ENCODE results near the gene HPCAL1.

HPCAL1 gene

GRCh38 chr2:10321622-10322021 is 18.9 kb downstream of the HPCAL1 start:
- no peaks in the 10 kb centered on the region for H3K36me3 ChIP-seq (ENCODE audit: control insufficient read depth in 1 of 2, insufficient read depth in 2 of 2, low read length in 2 of 2)
- H3K27ac ChIP-seq (ENCODE audit: low read length), result no peak overlapping the region
- no peaks in the 10 kb centered on the region for H3K27me3 ChIP-seq (ENCODE audit: low read depth, low read length)
- no peaks in the 10 kb centered on the region for H3K9me3 ChIP-seq (ENCODE audit: control insufficient read depth in 1 of 2, low read length in 2 of 2)
- no peaks in the 10 kb centered on the region for H3K4me1 ChIP-seq (ENCODE audit: control insufficient read depth in 1 of 2, insufficient read depth in 2 of 2, low read length in 2 of 2)
- no peak overlapping the region for H3K4me3 ChIP-seq (ENCODE audit: low read depth in 1 of 2, low read length in 2 of 2)

GRCh38 chr2:10322481-10322880 is 19.8 kb downstream of the HPCAL1 start:
- no peaks in the 10 kb centered on the region for H3K4me1 ChIP-seq (ENCODE audit: control insufficient read depth in 1 of 2, insufficient read depth in 2 of 2, low read length in 2 of 2)
- H3K27me3 ChIP-seq (ENCODE audit: low read depth, low read length), result no peaks in the 10 kb centered on the region
- no peak overlapping the region for H3K27ac ChIP-seq (ENCODE audit: low read length)
- H3K4me3 ChIP-seq (ENCODE audit: low read depth in 1 of 2, low read length in 2 of 2), result no peak overlapping the region
- no peaks in the 10 kb centered on the region for H3K36me3 ChIP-seq (ENCODE audit: control insufficient read depth in 1 of 2, insufficient read depth in 2 of 2, low read length in 2 of 2)
- H3K9me3 ChIP-seq (ENCODE audit: control insufficient read depth in 1 of 2, low read length in 2 of 2), result no peaks in the 10 kb centered on the region

GRCh38 chr2:10322973-10323372 is 20.3 kb downstream of the HPCAL1 start:
- H3K27me3 ChIP-seq (ENCODE audit: low read depth, low read length), result no peaks in the 10 kb centered on the region
- no peak overlapping the region for H3K27ac ChIP-seq (ENCODE audit: low read length)
- H3K4me1 ChIP-seq (ENCODE audit: control insufficient read depth in 1 of 2, insufficient read depth in 2 of 2, low read length in 2 of 2), result no peaks in the 10 kb centered on the region
- H3K9me3 ChIP-seq (ENCODE audit: control insufficient read depth in 1 of 2, low read length in 2 of 2), result no peaks in the 10 kb centered on the region
- no peak overlapping the region for H3K4me3 ChIP-seq (ENCODE audit: low read depth in 1 of 2, low read length in 2 of 2)
- no peaks in the 10 kb centered on the region for H3K36me3 ChIP-seq (ENCODE audit: control insufficient read depth in 1 of 2, insufficient read depth in 2 of 2, low read length in 2 of 2)

GRCh38 chr2:10323535-10323934 is 20.8 kb downstream of the HPCAL1 start:
- H3K27ac ChIP-seq (ENCODE audit: low read length), result no peak overlapping the region

GRCh38 chr2:10324095-10324832 is 21.6 kb downstream of the HPCAL1 start:
- H3K9me3 ChIP-seq (ENCODE audit: control insufficient read depth in 1 of 2, low read length in 2 of 2), result no peaks in the 10 kb centered on the region
- no peaks in the 10 kb centered on the region for H3K4me1 ChIP-seq (ENCODE audit: control insufficient read depth in 1 of 2, insufficient read depth in 2 of 2, low read length in 2 of 2)
- no peaks in the 10 kb centered on the region for H3K36me3 ChIP-seq (ENCODE audit: control insufficient read depth in 1 of 2, insufficient read depth in 2 of 2, low read length in 2 of 2)
- no peak overlapping the region for H3K4me3 ChIP-seq (ENCODE audit: low read depth in 1 of 2, low read length in 2 of 2)
- H3K27ac ChIP-seq (ENCODE audit: low read length), result no peak overlapping the region
- H3K27me3 ChIP-seq (ENCODE audit: low read depth, low read length), result no peaks in the 10 kb centered on the region

More at GRCh38 chr2:10323535-10323934, 20.8 kb downstream of the HPCAL1 start:
- Histone ChIP-seq H3K4me3 (ENCODE audit: low read depth in 1 of 2, low read length in 2 of 2) (no peak overlapping the region), H3K36me3 (ENCODE audit: control insufficient read depth in 1 of 2, insufficient read depth in 2 of 2, low read length in 2 of 2) (no peaks in the 10 kb centered on the region), H3K27me3 (ENCODE audit: low read depth, low read length) (no peaks in the 10 kb centered on the region), H3K9me3 (ENCODE audit: control insufficient read depth in 1 of 2, low read length in 2 of 2) (no peaks in the 10 kb centered on the region), H3K4me1 (ENCODE audit: control insufficient read depth in 1 of 2, insufficient read depth in 2 of 2, low read length in 2 of 2) (no peaks in the 10 kb centered on the region)

GRCh38 chr2:10325278-10326145 is 22.8 kb downstream of the HPCAL1 start:
- Histone ChIP-seq H3K27me3 (ENCODE audit: low read depth, low read length) (no peaks in the 10 kb centered on the region), H3K9me3 (ENCODE audit: control insufficient read depth in 1 of 2, low read length in 2 of 2) (no peaks in the 10 kb centered on the region), H3K4me1 (ENCODE audit: control insufficient read depth in 1 of 2, insufficient read depth in 2 of 2, low read length in 2 of 2) (peaks cover 4 to 8% of the 10 kb centered on the region in 2 donors), H3K4me3 (ENCODE audit: low read depth in 1 of 2, low read length in 2 of 2) (no peak overlapping the region), H3K27ac (ENCODE audit: low read length) (no peak overlapping the region), H3K36me3 (ENCODE audit: control insufficient read depth in 1 of 2, insufficient read depth in 2 of 2, low read length in 2 of 2) (no peaks in the 10 kb centered on the region)

GRCh38 chr2:10326151-10326616 is 23.5 kb downstream of the HPCAL1 start:
- no peaks in the 10 kb centered on the region for H3K9me3 ChIP-seq (ENCODE audit: control insufficient read depth in 1 of 2, low read length in 2 of 2)
- no peak overlapping the region for H3K27ac ChIP-seq (ENCODE audit: low read length)
- H3K36me3 ChIP-seq (ENCODE audit: control insufficient read depth in 1 of 2, insufficient read depth in 2 of 2, low read length in 2 of 2), result no peaks in the 10 kb centered on the region
- no peak overlapping the region for H3K4me3 ChIP-seq (ENCODE audit: low read depth in 1 of 2, low read length in 2 of 2)
- peaks cover 7 to 14% of the 10 kb centered on the region in 2 donors for H3K4me1 ChIP-seq (ENCODE audit: control insufficient read depth in 1 of 2, insufficient read depth in 2 of 2, low read length in 2 of 2)
- H3K27me3 ChIP-seq (ENCODE audit: low read depth, low read length), result no peaks in the 10 kb centered on the region

GRCh38 chr2:10326707-10327594 is 24.2 kb downstream of the HPCAL1 start:
- Histone ChIP-seq H3K36me3 (ENCODE audit: control insufficient read depth in 1 of 2, insufficient read depth in 2 of 2, low read length in 2 of 2) (no peaks in the 10 kb centered on the region), H3K4me1 (ENCODE audit: control insufficient read depth in 1 of 2, insufficient read depth in 2 of 2, low read length in 2 of 2) (peaks cover 7 to 17% of the 10 kb centered on the region in 2 donors), H3K4me3 (ENCODE audit: low read depth in 1 of 2, low read length in 2 of 2) (no peak overlapping the region), H3K27me3 (ENCODE audit: low read depth, low read length) (no peaks in the 10 kb centered on the region), H3K27ac (ENCODE audit: low read length) (no peak overlapping the region), H3K9me3 (ENCODE audit: control insufficient read depth in 1 of 2, low read length in 2 of 2) (no peaks in the 10 kb centered on the region)

- Histone ChIP-seq H3K4me1 (ENCODE audit: control insufficient read depth in 1 of 2, insufficient read depth in 2 of 2, low read length in 2 of 2) (peaks cover 7 to 20% of the 10 kb centered on the region in 2 donors), H3K27me3 (ENCODE audit: low read depth, low read length) (no peaks in the 10 kb centered on the region), H3K36me3 (ENCODE audit: control insufficient read depth in 1 of 2, insufficient read depth in 2 of 2, low read length in 2 of 2) (no peaks in the 10 kb centered on the region), H3K9me3 (ENCODE audit: control insufficient read depth in 1 of 2, low read length in 2 of 2) (no peaks in the 10 kb centered on the region), H3K27ac (ENCODE audit: low read length) (no peak overlapping the region), H3K4me3 (ENCODE audit: low read depth in 1 of 2, low read length in 2 of 2) (no peak overlapping the region)
Observed at GRCh38 chr2:10327896-10328669, 25.4 kb downstream of the HPCAL1 start.

- H3K9me3 ChIP-seq (ENCODE audit: control insufficient read depth in 1 of 2, low read length in 2 of 2), result no peaks in the 10 kb centered on the region
- peak overlapping the region; percentile 70 for H3K27ac ChIP-seq (ENCODE audit: low read length)
- no peaks in the 10 kb centered on the region for H3K27me3 ChIP-seq (ENCODE audit: low read depth, low read length)
- H3K4me1 ChIP-seq (ENCODE audit: control insufficient read depth in 1 of 2, insufficient read depth in 2 of 2, low read length in 2 of 2), result peaks cover 7 to 20% of the 10 kb centered on the region in 2 donors
- no peaks in the 10 kb centered on the region for H3K36me3 ChIP-seq (ENCODE audit: control insufficient read depth in 1 of 2, insufficient read depth in 2 of 2, low read length in 2 of 2)
- no peak overlapping the region for H3K4me3 ChIP-seq (ENCODE audit: low read depth in 1 of 2, low read length in 2 of 2)
Observed at GRCh38 chr2:10328670-10329579, 26.2 kb downstream of the HPCAL1 start.
